ENCODE data around the gene KCNA3. TPM values are rescaled to one million over a fixed set of nuclear protein-coding genes. Genes with fewer than 3 reads are reported as not detected.

The KCNA3 gene
- total RNA-seq, 3 donors from 2014 or later: 1.5 to 2.7 (median 1.9) TPM

DNA sequence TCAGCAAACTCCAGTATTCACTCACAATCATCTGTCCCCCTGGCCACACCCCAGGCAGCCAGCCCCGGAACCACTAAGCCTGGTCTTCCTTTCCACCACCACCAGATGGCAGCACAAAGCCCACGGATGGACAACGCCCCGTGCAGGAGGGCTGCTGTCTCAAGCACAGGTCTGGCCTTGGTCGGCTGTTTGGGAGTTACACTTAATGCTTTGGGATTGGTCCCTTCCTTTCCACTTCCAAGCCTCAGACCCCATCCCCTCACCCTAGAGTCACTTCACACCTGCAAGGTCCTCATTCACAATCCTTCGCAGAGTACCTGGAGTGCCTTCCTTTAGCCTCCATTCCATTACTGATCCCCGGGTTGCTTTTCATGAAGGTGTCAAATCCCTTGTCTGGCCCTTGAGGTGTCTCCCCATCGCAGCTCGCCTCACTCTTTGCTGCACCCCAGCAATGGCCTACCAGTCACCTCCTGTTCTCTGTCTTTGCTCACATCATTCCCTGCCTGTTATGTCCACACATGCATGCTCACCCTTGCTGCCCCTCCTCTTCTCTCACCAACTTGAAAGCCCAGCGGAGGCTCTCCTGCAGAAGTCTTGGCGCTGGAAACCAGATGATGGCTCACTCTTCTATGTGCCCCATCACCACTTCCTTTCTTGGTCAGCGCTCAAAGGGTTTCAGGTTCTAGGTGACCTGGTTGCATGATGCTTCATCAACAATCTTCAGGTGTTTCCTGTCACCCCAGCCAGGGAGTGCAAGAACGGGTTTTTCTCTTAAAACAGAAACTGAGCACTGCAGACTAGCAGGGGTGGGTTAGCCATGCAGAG, 43.7 kb downstream of the KCNA3 start:
- ATAC-seq (peak; percentile 91), DNase-seq (peak; percentile 82 to 84 (median 83))
- Histone ChIP-seq H3K36me3 (ENCODE audit: low read depth) (no peaks in the 10 kb centered on the region), H3K4me1 (ENCODE audit: low read depth) (peaks cover 6% of the 10 kb centered on the region), H3K4me3 (no peak overlapping the region), H3K9me3 (no peaks in the 10 kb centered on the region)
- TF ChIP-seq, protein P1, sequence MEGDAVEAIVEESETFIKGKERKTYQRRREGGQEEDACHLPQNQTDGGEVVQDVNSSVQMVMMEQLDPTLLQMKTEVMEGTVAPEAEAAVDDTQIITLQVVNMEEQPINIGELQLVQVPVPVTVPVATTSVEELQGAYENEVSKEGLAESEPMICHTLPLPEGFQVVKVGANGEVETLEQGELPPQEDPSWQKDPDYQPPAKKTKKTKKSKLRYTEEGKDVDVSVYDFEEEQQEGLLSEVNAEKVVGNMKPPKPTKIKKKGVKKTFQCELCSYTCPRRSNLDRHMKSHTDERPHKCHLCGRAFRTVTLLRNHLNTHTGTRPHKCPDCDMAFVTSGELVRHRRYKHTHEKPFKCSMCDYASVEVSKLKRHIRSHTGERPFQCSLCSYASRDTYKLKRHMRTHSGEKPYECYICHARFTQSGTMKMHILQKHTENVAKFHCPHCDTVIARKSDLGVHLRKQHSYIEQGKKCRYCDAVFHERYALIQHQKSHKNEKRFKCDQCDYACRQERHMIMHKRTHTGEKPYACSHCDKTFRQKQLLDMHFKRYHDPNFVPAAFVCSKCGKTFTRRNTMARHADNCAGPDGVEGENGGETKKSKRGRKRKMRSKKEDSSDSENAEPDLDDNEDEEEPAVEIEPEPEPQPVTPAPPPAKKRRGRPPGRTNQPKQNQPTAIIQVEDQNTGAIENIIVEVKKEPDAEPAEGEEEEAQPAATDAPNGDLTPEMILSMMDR (IDR thresholded peaks at IDR 0.05): peak; percentile 71
- intact Hi-C loops (cut with DNase I, micrococcal nuclease): loop anchor here in 1 of 2 donors (5.0 kb wide), 1 partner anchor 136 kb away; no protein-coding TSS in a partner anchor

DNA sequence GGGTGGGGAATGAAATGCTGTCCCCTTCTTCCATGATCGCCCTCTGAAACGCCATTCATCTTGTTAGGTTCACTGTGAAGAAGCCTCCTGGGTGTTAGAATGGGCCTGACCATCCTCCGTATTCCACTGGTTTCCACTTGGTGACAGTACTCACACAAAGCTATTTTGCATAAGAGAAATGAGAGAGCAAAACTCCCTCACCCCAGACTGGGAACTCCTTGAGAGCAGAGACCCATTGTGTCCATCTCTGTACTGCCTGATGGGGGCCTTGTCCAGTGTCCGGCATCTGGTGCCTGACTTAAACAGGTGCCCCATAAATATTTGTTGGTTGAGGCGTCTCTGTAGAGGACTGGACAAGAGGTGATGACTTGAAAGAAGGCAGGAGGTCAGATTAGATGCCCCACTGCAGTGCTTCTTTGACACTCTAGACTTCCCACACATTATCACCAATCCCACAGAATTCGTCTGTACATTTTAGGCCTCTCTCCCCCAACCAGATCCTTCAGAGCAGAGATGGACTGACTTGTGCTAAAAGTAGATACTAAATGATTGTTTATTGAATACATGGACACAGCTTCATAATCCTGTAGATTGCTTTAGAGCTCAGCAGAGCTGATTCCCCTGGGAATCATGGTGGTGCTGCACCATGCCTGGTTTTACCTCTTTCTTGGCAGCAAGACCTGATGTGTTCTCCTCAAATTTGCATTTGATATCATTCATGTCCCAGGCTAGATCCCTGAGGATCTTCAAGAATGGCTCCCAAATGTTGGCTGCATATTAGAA, 46.2 kb downstream of the KCNA3 start:
- DNase-seq: no peak
- TF ChIP-seq, protein P1 (IDR thresholded peaks at IDR 0.05): no peak
- intact Hi-C loops (cut with DNase I, micrococcal nuclease): no loop called here
- ATAC-seq: no peak
- no peak overlapping the region for H3K4me3 ChIP-seq
- no peaks in the 10 kb centered on the region for H3K4me1 ChIP-seq (ENCODE audit: low read depth)
- H3K36me3 ChIP-seq (ENCODE audit: low read depth): no peaks in the 10 kb centered on the region
- H3K9me3 ChIP-seq: no peaks in the 10 kb centered on the region

DNA sequence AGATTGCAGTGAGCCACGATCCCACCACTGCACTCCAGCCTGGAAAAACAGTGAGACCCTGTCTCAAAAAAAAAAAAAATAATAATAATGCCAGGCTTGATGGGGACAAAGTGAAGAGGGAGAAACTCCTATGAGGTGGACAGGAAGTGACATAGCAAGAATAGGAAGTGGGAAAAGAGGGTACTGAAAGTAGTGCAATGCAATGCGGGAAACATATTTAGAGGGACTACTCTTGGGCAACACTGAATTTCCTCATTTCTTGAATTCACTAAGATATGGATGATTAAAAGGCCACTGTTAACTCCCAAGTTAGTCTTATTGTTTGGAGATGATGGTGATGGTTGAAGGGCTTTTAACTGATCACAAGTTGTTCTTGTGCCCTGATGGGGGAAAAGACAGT, 47.0 kb downstream of the KCNA3 start:
- Histone ChIP-seq H3K4me3 (no peak overlapping the region), H3K4me1 (ENCODE audit: low read depth) (no peaks in the 10 kb centered on the region), H3K9me3 (no peaks in the 10 kb centered on the region), H3K36me3 (ENCODE audit: low read depth) (no peaks in the 10 kb centered on the region)
- ATAC-seq (no peak), DNase-seq (no peak)
- TF ChIP-seq, protein P1 (IDR thresholded peaks at IDR 0.05): no peak
- intact Hi-C loops (cut with DNase I, micrococcal nuclease): no loop called here

DNA sequence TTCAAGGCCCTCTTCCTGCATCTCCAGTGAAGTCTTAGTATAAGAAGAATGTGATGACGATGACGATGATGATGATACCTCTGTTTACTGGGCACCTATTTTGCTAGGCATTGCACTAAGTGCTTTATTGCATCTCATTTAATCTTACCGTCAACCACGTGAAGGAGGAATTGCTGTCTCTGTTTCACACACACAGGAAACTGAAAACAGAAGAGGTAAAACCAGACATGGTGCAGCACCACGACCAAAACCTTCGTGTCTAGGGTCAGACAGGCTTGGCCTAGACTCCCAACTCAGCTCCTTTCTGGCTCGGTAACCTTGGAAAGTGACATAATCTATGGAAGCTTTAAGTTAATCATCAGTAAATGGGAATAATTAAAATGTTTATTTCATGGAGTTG, 47.9 kb downstream of the KCNA3 start:
- TF ChIP-seq, protein P1 (IDR thresholded peaks at IDR 0.05): no peak
- no peak for DNase-seq
- H3K36me3 ChIP-seq (ENCODE audit: low read depth): no peaks in the 10 kb centered on the region
- no peaks in the 10 kb centered on the region for H3K4me1 ChIP-seq (ENCODE audit: low read depth)
- intact Hi-C loops (cut with DNase I, micrococcal nuclease): no loop called here
- H3K9me3 ChIP-seq: no peaks in the 10 kb centered on the region
- ATAC-seq: no peak
- no peak overlapping the region for H3K4me3 ChIP-seq

Other genes with a start within 250 kb of the KCNA3 start
- gene PROK1, start 223.8 kb downstream of the KCNA3 start, total RNA-seq: not detected
- gene KCNA10, start 155.8 kb downstream of the KCNA3 start, total RNA-seq: not detected
- gene KCNA2, start 68.6 kb downstream of the KCNA3 start, total RNA-seq: 1 to 10 TPM in 1 of 3 donors, under 1 TPM in 2; 0.12 to 4.7 (median 0.46) TPM
- gene CD53, start 198.2 kb upstream of the KCNA3 start, total RNA-seq: 10 to 100 TPM; 10.3 to 32.8 (median 28.2) TPM